ENCODE data around the gene ZP1.

The ZP1 gene

GRCh38 chr11:60872961-60873524 lies 5.7 kb downstream of the ZP1 start:
- Histone ChIP-seq H3K9me3 (no peaks in the 10 kb centered on the region), H3K4me1 (no peaks in the 10 kb centered on the region), H3K27ac (no peak overlapping the region), H3K4me3 (no peak overlapping the region), H3K36me3 (no peaks in the 10 kb centered on the region), H3K27me3 (peaks cover 0 to 15% of the 10 kb centered on the region in 2 donors)
- TF ChIP-seq CTCF (IDR thresholded peaks at IDR 0.05) = no peak
- peak in 1 of 2 donors; percentile 48 for DNase-seq
- intact Hi-C loops (cut with DNase I; ENCODE audit: low total_unique reads) = no loop called here

- Histone ChIP-seq H3K27me3 (peaks cover 0 to 15% of the 10 kb centered on the region in 2 donors), H3K27ac (no peak overlapping the region), H3K4me1 (no peaks in the 10 kb centered on the region), H3K4me3 (no peak overlapping the region), H3K36me3 (no peaks in the 10 kb centered on the region), H3K9me3 (no peaks in the 10 kb centered on the region)
- DNase-seq = peak in 1 of 2 donors; percentile 60
- intact Hi-C loops (cut with DNase I; ENCODE audit: low total_unique reads) = no loop called here
- no peak for TF ChIP-seq CTCF (IDR thresholded peaks at IDR 0.05)
Measured at GRCh38 chr11:60873533-60873932, 6.2 kb downstream of the ZP1 start.

GRCh38 chr11:60874421-60875365 lies 7.4 kb downstream of the ZP1 start:
- H3K27me3 ChIP-seq = peaks cover 0 to 8% of the 10 kb centered on the region in 2 donors
- intact Hi-C loops (cut with DNase I; ENCODE audit: low total_unique reads) = no loop called here
- peaks cover 0 to 10% (median 0%) of the 10 kb centered on the region in 3 donors for H3K36me3 ChIP-seq
- TF ChIP-seq CTCF (IDR thresholded peaks at IDR 0.05) = no peak
- peak in 1 of 2 donors; percentile 62 for DNase-seq
- no peak overlapping the region for H3K27ac ChIP-seq
- no peaks in the 10 kb centered on the region for H3K9me3 ChIP-seq
- H3K4me1 ChIP-seq = no peaks in the 10 kb centered on the region
- no peak overlapping the region for H3K4me3 ChIP-seq

- Histone ChIP-seq H3K4me3 (no peak overlapping the region), H3K4me1 (no peaks in the 10 kb centered on the region), H3K9me3 (no peaks in the 10 kb centered on the region), H3K27ac (no peak overlapping the region), H3K27me3 (peaks cover 0 to 8% of the 10 kb centered on the region in 2 donors), H3K36me3 (peaks cover 0 to 19% (median 2%) of the 10 kb centered on the region in 3 donors)
- no peak for TF ChIP-seq CTCF (IDR thresholded peaks at IDR 0.05)
- DNase-seq = peak in 1 of 2 donors; percentile 60
- intact Hi-C loops (cut with DNase I; ENCODE audit: low total_unique reads) = no loop called here
Measured at GRCh38 chr11:60875366-60876167, 8.2 kb downstream of the ZP1 start.

- Histone ChIP-seq H3K36me3 (peaks cover 0 to 24% (median 7%) of the 10 kb centered on the region in 3 donors), H3K9me3 (no peaks in the 10 kb centered on the region), H3K4me1 (no peaks in the 10 kb centered on the region), H3K4me3 (no peak overlapping the region), H3K27me3 (peaks cover 0 to 3% of the 10 kb centered on the region in 2 donors), H3K27ac (no peak overlapping the region)
- intact Hi-C loops (cut with DNase I; ENCODE audit: low total_unique reads) = no loop called here
- DNase-seq = peak in 1 of 2 donors; percentile 53
- no peak for TF ChIP-seq CTCF (IDR thresholded peaks at IDR 0.05)
Measured at GRCh38 chr11:60876168-60876485, 8.8 kb downstream of the ZP1 start.

All from tibial artery (tissue), 4 donors.